Measurements from ENCODE around the gene TMEM92.

- no peak for TF ChIP-seq SUZ12 (IDR thresholded peaks at IDR 0.05)
- TF ChIP-seq TARDBP (IDR thresholded peaks at IDR 0.05) = no peak
- TF ChIP-seq ARNT (IDR thresholded peaks at IDR 0.05) = no peak
- TF ChIP-seq ELF4 (IDR thresholded peaks at IDR 0.05) = no peak
- no peak for TF ChIP-seq CTBP1 (IDR thresholded peaks at IDR 0.05; ENCODE audit: borderline replicate concordance)
Measured at GRCh38 chr17:50318501-50319285, 44.4 kb downstream of the TMEM92 start.

All from HEK293T (cell line).